ENCODE data around the gene SNX6. TPM values are rescaled to one million over a fixed set of nuclear protein-coding genes. Genes with fewer than 3 reads are reported as not detected.
"Not testable (repeated sequence)": the region's sequence is repeated elsewhere in the genome, so short reads cannot be mapped to it uniquely, and the experiment has no call there.

Gene SNX6
- total RNA-seq, 1 donor from 2014 or later, result 60.4 TPM

- Histone ChIP-seq H3K27ac (replicated peaks) (no peak overlapping the region), H3K36me3 (peaks cover 100% of the 10 kb centered on the region), H3K4me1 (no peaks in the 10 kb centered on the region), H3K27me3 (ENCODE audit: low read depth) (no peaks in the 10 kb centered on the region), H3K9me3 (replicated peaks) (no peaks in the 10 kb centered on the region), H3K4me3 (no peak overlapping the region)
- TF ChIP-seq CTCF (IDR thresholded peaks at IDR 0.05; ENCODE audit: borderline replicate concordance), result no peak
- intact Hi-C loops (cut with micrococcal nuclease), result no loop called here
- DNase-seq, result no peak
Observed at GRCh38 chr14:34568803-34569202, 61.1 kb downstream of the SNX6 start.

DNA sequence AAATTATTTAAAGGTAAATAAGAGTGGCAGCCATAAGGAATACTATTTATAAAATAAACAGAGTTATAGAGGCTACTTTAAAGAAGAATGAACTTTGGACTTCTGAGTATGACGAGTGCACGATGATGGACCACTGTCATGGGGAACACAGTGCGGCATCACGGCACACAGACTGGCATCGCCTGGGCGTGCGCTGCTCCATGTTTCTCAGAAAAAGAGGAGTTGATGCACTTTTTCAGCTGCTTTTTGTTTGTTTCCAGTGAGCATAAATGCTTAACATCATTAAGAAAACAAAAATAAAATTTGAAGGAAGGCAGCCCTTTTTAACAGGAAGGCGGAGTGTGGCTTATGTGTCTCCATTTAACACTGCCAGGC, 67.2 kb downstream of the SNX6 start:
- H3K27me3 ChIP-seq (ENCODE audit: low read depth), result no peaks in the 10 kb centered on the region
- intact Hi-C loops (cut with micrococcal nuclease), result no loop called here
- no peak for TF ChIP-seq CTCF (IDR thresholded peaks at IDR 0.05; ENCODE audit: borderline replicate concordance)
- peaks cover 8% of the 10 kb centered on the region for H3K4me1 ChIP-seq
- no peak overlapping the region for H3K4me3 ChIP-seq
- no peaks in the 10 kb centered on the region for H3K9me3 ChIP-seq (replicated peaks)
- no peak overlapping the region for H3K27ac ChIP-seq (replicated peaks)
- H3K36me3 ChIP-seq, result peaks cover 57% of the 10 kb centered on the region
- no peak for DNase-seq

GRCh38 chr14:34562037-34562775, 67.7 kb downstream of the SNX6 start:
- H3K27ac ChIP-seq (replicated peaks), result peak overlapping the region; percentile 51
- H3K36me3 ChIP-seq, result peaks cover 52% of the 10 kb centered on the region

DNA sequence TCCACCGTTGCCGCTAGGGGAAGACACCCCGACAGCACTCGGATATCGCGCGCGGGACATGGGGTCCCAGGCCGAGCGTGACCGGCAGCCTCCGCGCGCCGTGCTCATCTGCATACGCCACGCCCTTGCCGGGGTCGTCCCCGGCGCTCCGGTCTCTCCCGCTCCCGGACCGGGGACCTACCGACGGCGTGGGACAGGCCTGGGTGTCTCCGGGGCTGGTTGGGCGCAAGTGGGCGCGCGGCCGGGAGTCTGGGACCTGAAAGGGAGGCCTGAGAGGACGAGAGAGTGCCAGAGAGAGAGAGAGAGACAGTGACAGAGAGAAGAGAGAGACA, 73.5 kb downstream of the SNX6 start:
- intact Hi-C loops (cut with micrococcal nuclease); H3K36me3 ChIP-seq; H3K4me1 ChIP-seq; H3K27ac ChIP-seq (replicated peaks); H3K9me3 ChIP-seq (replicated peaks); H3K4me3 ChIP-seq; DNase-seq; H3K27me3 ChIP-seq (ENCODE audit: low read depth): not testable (repeated sequence)

More at GRCh38 chr14:34562037-34562775, 67.7 kb downstream of the SNX6 start:
- H3K9me3 ChIP-seq (replicated peaks); intact Hi-C loops (cut with micrococcal nuclease); H3K27me3 ChIP-seq (ENCODE audit: low read depth); H3K4me1 ChIP-seq; H3K4me3 ChIP-seq; DNase-seq: not testable (repeated sequence)

DNA sequence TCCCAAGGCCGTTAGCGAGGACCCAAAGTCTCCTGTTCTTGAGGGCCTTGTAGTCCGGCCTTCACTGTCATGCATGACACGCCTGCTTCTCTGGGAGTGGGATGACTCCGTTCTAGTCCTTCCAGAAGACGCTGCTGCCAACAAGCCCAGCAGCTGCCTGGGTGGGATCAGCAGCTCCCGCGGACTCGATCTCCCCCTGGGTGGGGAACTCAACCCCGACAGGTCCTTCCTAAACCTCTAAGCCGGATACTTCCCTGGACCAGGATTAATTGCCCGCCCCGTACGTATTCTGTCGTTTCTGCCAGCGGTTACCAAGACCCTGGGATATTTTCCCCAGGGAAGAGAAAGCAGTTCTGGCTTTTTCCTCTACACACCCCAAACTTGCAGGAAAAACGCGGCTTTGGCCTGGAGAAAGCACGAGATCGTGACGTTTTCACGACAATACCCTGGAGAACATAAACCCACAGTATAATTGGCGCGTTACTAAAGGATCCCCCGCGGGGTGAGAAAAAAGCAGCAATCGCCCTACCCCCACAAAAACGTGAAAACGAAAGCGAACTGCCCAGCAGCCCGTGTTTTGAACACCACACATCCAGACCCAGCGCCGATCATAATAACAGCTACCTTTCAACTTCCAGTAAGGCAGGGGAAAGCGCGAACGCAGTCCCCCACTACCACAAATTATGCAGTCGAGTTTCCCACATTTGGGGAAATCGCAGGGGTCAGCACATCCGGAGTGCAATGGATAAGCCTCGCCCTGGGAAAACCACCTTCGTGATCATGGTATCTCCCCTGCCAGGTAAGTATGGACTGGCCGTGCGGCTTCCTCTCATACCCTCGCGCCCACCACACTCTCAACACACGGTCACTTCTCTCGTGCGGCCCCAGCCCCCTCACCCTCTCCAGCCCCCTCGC, 74.1 kb downstream of the SNX6 start:
- H3K27ac ChIP-seq (replicated peaks); DNase-seq; H3K27me3 ChIP-seq (ENCODE audit: low read depth); H3K4me1 ChIP-seq; H3K4me3 ChIP-seq; H3K9me3 ChIP-seq (replicated peaks); H3K36me3 ChIP-seq; intact Hi-C loops (cut with micrococcal nuclease): not testable (repeated sequence)

- intact Hi-C loops (cut with micrococcal nuclease), result no loop called here
- Histone ChIP-seq H3K27ac (replicated peaks) (peak overlapping the region; percentile 45), H3K9me3 (replicated peaks) (no peaks in the 10 kb centered on the region), H3K27me3 (ENCODE audit: low read depth) (no peaks in the 10 kb centered on the region), H3K36me3 (no peaks in the 10 kb centered on the region), H3K4me3 (peak overlapping the region; percentile 11), H3K4me1 (no peaks in the 10 kb centered on the region)
- DNase-seq, result no peak
- TF ChIP-seq CTCF (IDR thresholded peaks at IDR 0.05; ENCODE audit: borderline replicate concordance), result no peak
Observed at GRCh38 chr14:34554540-34555250, 75.3 kb downstream of the SNX6 start.

- DNase-seq; intact Hi-C loops (cut with micrococcal nuclease); H3K36me3 ChIP-seq; H3K9me3 ChIP-seq (replicated peaks); H3K27ac ChIP-seq (replicated peaks); H3K4me1 ChIP-seq; H3K4me3 ChIP-seq; H3K27me3 ChIP-seq (ENCODE audit: low read depth): not testable (repeated sequence)
Observed at GRCh38 chr14:34549276-34549966, 80.5 kb downstream of the SNX6 start.
